Astrocyte of the spinal cord (primary cell): ENCODE measurements around the gene TXN.

Experiments used
- DNase-seq: peaks from one replicate; pipeline ENCODE4 v3.0.0; 2011; ENCODE audit warnings: low read depth, low spot score
- H3K4me3 ChIP-seq: 2 replicates; pipeline ENCODE4 v1.5.1; 2011; ENCODE audit warnings: low read depth, mild to moderate bottlenecking, low read length, moderate library complexity
- in situ Hi-C: cut with HindIII; loops from 2 replicates; pipeline ENCODE4 v1.10.0; 2017; ENCODE audit warnings: low sequenced_read_pairs
- TF ChIP-seq, protein P1 (sequence below): IDR thresholded peaks from 2 replicates; pipeline ENCODE4 v1.5.1; 2012; ENCODE audit warnings: low read depth, mild to moderate bottlenecking, low read length, inconsistent platforms

TXN gene

DNA sequence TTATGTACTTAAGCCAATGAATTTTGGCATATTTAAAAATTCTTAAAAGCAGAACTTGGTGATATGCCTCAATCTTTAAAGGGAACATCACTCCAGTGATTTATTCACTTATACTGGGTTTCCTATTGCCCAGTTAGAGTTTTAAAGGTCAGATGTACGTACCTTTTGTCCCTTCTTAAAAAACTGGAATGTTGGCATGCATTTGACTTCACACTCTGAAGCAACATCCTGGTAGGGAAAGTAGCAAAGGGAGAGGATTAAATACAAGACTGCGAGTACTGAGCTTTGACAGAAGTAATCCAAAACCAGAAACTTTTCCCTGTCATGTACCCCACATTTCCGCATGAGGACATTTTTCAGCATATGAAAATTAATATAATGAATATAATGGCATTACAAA is 11.7 kb downstream of the TXN start:
- TF ChIP-seq, protein P1, sequence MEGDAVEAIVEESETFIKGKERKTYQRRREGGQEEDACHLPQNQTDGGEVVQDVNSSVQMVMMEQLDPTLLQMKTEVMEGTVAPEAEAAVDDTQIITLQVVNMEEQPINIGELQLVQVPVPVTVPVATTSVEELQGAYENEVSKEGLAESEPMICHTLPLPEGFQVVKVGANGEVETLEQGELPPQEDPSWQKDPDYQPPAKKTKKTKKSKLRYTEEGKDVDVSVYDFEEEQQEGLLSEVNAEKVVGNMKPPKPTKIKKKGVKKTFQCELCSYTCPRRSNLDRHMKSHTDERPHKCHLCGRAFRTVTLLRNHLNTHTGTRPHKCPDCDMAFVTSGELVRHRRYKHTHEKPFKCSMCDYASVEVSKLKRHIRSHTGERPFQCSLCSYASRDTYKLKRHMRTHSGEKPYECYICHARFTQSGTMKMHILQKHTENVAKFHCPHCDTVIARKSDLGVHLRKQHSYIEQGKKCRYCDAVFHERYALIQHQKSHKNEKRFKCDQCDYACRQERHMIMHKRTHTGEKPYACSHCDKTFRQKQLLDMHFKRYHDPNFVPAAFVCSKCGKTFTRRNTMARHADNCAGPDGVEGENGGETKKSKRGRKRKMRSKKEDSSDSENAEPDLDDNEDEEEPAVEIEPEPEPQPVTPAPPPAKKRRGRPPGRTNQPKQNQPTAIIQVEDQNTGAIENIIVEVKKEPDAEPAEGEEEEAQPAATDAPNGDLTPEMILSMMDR, result no peak
- in situ Hi-C loops, result no loop called here
- DNase-seq, result no peak
- H3K4me3 ChIP-seq, result no peak overlapping the region

DNA sequence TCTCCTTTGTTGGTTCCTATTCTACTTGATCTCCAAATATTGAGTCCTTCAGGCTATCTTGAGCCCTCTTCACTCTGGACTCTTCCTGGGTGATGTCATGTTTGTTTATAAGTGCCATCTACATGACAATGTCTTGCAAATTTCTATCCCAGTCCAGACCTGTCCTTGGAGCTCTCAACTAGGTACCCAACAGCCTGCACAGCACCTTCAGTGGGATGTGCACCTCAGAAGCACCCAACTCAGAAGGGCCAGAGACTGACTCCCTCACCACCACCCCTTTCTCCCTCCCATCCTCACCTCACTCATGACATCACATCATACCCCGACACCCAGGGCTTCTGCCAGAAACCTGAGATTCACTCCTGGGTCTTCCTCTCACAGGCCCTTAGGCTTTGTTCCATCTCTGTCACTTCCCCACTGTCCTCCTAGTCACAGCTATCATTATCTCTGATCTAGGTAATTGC is 14.4 kb downstream of the TXN start:
- in situ Hi-C loops, result no loop called here
- no peak for DNase-seq
- no peak overlapping the region for H3K4me3 ChIP-seq
- TF ChIP-seq, protein P1, result no peak

DNA sequence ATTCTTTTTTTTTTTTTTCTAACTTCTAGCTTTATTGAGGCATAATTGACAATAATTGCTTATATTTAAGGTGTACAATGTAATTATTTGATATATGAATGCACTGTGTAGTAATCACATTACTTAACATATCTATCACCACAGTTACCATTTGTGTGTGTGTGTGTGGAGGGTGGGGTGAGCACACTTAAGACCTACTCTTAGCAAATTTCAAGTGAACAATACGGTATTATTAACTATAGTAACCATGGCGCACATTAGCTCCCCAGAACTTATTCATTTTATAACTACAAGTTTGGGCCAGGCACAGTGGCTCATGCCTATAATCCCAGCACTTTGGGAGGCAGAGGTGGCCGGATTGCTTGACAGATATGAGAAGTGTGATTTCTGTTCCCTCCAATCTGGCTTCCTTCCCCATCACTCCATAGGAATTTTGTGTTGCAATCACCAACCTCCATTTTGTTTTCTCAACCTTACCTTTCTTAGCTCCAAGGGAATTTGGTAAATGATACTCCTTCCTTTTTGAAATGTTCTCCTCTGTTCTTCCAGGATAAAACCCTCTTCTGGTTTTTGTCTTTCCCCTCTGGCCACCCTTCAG is 14.9 kb downstream of the TXN start:
- TF ChIP-seq, protein P1, result no peak
- in situ Hi-C loops, result no loop called here
- H3K4me3 ChIP-seq, result no peak overlapping the region
- DNase-seq, result no peak

DNA sequence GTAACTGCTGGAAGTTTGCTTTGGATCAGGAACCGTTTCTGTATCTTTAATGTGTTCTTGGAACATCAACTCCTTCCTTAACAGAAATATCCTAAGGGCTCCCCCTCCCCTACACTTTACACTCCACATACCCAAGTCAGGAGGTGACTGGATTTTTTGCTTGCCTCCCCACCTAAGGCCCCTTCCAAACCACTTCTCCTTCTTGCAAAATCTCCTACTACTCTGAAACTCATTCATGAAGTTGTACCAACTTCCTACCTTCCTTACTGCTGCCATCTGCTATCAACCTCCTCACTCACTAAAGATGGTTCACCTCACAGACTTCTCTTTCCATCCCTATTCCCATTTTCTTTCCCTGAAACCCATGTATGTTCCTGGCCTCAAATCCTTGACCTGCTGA is 16.1 kb downstream of the TXN start:
- no peak for DNase-seq
- no peak overlapping the region for H3K4me3 ChIP-seq
- TF ChIP-seq, protein P1, result no peak
- in situ Hi-C loops, result no loop called here

DNA sequence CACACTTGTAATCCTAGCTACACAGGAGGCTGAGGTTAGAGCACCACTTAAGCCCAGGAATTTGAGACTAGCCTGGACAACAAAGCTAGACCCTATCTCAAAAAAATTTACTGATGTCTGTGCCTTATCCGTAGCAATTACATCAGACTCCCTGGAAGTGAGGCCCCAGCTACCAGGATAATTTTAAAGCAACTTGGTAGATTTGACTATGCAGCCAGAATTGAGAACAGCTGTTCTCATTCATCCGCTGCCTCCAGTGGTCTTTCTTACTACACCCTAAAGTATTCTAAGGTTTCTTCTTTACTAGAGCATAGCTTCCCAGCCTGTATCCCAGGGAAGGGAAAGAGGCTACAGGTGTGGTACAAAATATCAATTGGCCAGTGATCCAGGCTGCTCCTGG is 28.0 kb downstream of the TXN start:
- no peak for DNase-seq
- in situ Hi-C loops, result no loop called here
- TF ChIP-seq, protein P1, result no peak
- no peak overlapping the region for H3K4me3 ChIP-seq

DNA sequence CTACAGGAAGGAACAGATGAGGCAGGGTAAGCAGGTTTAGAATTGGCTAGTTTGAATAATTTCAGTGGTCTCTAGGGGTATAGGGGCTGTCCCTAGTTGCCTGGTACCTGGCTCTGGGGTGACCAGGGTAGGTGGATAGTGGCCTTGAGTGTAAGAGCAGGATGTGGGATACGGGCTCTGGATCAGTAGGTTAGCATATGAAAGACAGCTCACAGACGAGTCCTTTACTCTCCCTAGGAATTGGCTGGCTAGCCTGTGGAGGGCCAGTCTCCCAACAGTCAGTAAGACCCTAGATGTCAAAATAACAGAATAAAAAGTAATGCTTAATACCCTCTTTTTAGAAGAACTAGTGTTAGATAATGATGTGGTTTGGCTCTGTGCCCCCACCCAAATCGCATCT is 31.7 kb downstream of the TXN start:
- DNase-seq, result no peak
- H3K4me3 ChIP-seq, result no peak overlapping the region
- TF ChIP-seq, protein P1, result no peak
- in situ Hi-C loops, result no loop called here
